GM18909 (cell line): ENCODE measurements around the gene SATB2.

Experiments
- ATAC-seq: cut with Tn5 transposase; IDR thresholded peaks from one replicate; pipeline ENCODE4 v1.9.1; 2021; ENCODE audit warnings: mild to moderate bottlenecking; ENCODE audit not compliant: unreplicated experiment, poor library complexity

The SATB2 gene

GRCh38 chr2:199455210-199455544 lies 2.6 kb downstream of the SATB2 start:
- no peak for ATAC-seq

GRCh38 chr2:199452991-199453379 lies 4.8 kb downstream of the SATB2 start:
- ATAC-seq: no peak

GRCh38 chr2:199452260-199452990 lies 5.3 kb downstream of the SATB2 start:
- no peak for ATAC-seq

GRCh38 chr2:199449956-199450355 lies 7.8 kb downstream of the SATB2 start:
- no peak for ATAC-seq

- ATAC-seq: no peak
Measured at GRCh38 chr2:199449455-199449854, 8.3 kb downstream of the SATB2 start.

GRCh38 chr2:199446996-199447576 lies 10.7 kb downstream of the SATB2 start:
- ATAC-seq: no peak

GRCh38 chr2:199444749-199445148 lies 13.0 kb downstream of the SATB2 start:
- ATAC-seq: no peak

- no peak for ATAC-seq
Measured at GRCh38 chr2:199443589-199444130, 14.1 kb downstream of the SATB2 start.

- ATAC-seq: no peak
Measured at GRCh38 chr2:199442173-199442572, 15.6 kb downstream of the SATB2 start.

- no peak for ATAC-seq
Measured at GRCh38 chr2:199441759-199442158, 16.0 kb downstream of the SATB2 start.

- no peak for ATAC-seq
Measured at GRCh38 chr2:199440118-199440517, 17.6 kb downstream of the SATB2 start.

- no peak for ATAC-seq
Measured at GRCh38 chr2:199439542-199439941, 18.2 kb downstream of the SATB2 start.

GRCh38 chr2:199439066-199439465 lies 18.7 kb downstream of the SATB2 start:
- no peak for ATAC-seq

GRCh38 chr2:199434555-199434954 lies 23.2 kb downstream of the SATB2 start:
- ATAC-seq: no peak

- no peak for ATAC-seq
Measured at GRCh38 chr2:199433204-199433832, 24.4 kb downstream of the SATB2 start.

GRCh38 chr2:199431746-199432213 lies 26.0 kb downstream of the SATB2 start:
- no peak for ATAC-seq

GRCh38 chr2:199430214-199430613 lies 27.5 kb downstream of the SATB2 start:
- no peak for ATAC-seq

- ATAC-seq: no peak
Measured at GRCh38 chr2:199428291-199428690, 29.4 kb downstream of the SATB2 start.

- no peak for ATAC-seq
Measured at GRCh38 chr2:199424160-199424559, 33.6 kb downstream of the SATB2 start.

- no peak for ATAC-seq
Measured at GRCh38 chr2:199419428-199419827, 38.3 kb downstream of the SATB2 start.

- no peak for ATAC-seq
Measured at GRCh38 chr2:199414465-199414864, 43.3 kb downstream of the SATB2 start.
